ENCODE results near the gene SMIM36.
"Not testable (repeated sequence)": the region's sequence is repeated elsewhere in the genome, so short reads cannot be mapped to it uniquely, and the experiment has no call there.

Gene SMIM36

DNA sequence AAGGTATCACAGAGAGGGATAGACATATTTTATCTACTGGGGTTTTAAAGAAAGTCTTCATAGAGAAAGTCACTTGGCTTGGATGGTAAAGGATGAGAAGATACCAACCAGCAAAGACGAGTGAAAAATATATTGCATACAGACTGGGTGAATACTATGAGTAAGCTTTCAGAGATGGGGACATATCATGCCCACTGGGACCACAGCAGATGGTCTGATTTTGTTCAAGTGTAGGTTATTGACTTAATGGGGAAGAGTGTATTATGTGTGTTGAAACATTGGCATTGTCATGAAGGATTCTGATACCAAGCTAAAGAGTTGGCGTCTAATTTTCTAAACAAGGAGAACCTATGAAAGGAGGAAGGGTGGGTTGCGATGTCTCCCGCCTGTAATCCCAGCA lies 75.8 kb downstream of the SMIM36 start:
- no peak for DNase-seq (ENCODE audit: low read depth, low spot score)

DNA sequence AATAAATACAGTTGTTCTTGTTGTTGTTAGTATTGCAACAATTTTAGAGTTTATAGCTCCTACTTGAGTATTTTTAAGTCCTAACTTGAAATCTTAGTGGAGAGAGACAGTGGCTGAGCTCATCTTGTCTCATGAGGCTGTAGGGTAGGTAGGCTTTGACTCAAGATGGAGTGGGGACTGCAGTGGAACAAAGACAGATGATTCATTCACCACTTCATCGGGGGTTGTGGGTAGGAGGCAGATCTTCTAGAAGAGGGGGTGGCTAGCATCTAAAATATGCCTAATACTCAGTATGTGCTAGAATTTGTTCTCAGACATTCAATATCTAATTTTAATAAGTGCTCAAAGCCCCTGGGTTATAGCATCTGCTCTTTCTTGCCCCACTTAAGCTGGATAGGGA lies 76.5 kb downstream of the SMIM36 start:
- DNase-seq (ENCODE audit: low read depth, low spot score) = no peak

DNA sequence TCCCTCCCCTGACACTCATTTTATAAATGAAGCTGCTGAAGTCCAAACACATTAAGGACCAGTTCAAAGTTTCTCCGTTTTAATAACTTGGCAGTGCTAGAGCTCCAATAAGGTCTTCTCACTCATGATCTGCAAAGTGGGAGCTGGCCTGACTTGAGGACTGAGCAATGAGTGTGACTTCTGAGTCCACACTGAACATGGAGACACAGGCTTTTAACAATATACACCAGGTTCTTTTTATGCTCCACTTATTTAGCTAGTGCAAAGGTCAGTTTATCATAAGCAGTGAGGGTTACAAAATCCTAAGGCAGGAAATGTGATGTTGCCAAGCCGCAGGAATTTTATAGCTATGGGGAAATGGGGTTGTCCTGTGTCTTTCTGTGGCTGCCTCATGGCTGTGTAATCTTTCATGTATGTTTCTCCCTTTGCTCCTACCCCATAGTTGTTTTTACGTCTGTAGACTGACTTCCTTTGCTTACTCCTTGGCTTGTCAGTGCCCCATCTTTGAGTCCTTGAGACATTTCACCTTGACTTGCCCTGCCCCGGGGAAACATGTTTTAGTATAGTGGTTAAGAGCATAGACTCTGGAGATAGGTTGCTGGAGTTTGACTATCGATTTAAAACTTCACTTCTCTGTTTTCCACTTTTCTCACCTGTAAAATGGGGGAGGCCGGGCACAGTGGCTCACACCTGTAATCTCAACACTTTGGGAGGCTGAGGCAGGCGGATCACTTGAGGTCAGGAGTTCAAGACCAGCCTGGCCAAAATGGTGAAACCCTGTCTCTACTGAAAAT lies 77.4 kb downstream of the SMIM36 start:
- DNase-seq (ENCODE audit: low read depth, low spot score) = no peak

DNA sequence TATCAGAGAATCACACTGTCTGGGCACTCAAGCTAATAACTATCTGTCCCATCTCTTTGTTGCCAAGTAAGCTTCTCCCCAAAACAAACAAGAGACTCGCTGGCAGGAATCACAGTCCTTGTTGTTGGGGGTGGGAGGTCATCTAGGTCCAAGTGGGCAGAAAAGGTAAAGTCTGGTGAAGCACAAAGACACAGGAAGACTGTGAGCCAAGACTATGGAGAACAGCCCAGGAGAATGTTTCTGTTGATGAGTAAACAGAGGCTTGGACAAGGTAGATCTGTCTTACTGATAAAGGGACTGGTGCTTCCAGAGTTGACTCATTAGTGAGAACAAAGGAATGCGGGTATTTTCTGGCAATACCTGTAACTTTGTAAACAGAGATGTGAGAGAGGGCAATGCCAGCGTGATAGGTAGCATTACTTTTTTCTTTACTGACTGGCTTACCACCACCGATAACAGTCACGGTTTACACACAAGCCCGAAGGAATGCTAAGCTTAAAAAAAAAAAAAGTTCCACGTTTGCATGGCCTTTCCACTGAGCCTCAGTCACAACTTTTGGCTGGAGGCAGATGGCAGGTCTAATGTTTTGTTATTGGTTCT lies 78.1 kb downstream of the SMIM36 start:
- no peak for DNase-seq (ENCODE audit: low read depth, low spot score)

DNA sequence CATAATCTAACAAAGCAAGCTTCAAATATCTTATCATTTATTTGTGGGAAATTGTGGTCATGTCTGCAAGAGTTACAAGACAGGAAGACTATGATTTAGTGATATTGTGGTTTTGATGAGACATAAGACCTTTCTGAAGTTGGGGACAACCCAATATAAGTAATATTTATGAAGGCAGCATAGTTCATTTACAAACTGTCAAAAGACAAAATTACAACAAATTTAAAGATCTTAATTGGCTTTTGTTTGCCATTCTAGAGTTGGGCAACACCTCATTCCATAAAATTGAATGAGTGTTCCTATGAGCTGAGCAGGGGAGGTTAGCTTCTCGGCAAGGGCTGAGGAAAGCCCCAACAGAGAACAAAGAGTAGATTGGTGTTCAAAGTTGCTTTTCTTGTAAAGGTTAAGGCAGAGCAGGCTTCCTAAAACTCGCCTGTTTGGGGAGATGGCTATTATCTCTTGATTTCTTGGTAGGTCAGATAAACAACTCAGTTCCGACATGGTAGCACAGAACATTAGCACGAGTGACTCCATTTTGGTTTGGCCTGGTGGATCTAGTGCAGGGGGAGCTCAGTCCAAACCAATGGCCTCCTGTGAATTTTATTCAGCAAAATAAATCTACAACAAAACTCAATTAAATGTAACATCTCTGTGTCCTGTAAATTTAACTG lies 78.8 kb downstream of the SMIM36 start:
- no peak for DNase-seq (ENCODE audit: low read depth, low spot score)

DNA sequence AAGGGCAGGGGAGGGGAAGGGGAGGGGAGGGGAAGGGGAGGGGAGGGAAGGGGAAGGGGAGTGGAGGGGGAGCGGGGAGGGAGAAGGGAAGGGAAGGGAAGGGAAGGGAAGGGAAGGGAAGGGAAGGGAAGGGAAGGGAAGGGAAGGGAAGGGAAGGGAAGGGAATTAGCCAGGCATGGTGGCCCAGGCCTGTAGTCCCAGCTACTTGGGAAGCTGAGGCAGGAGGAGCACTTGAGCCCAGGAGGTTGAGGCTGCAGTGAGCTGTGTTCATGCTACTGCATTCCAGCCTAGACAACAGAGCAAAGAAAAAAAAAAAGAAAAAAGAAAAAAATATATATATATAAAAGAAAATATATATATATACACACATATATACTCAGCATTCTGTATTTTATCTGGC lies 79.3 kb downstream of the SMIM36 start:
- DNase-seq (ENCODE audit: low read depth, low spot score) = not testable (repeated sequence)

DNA sequence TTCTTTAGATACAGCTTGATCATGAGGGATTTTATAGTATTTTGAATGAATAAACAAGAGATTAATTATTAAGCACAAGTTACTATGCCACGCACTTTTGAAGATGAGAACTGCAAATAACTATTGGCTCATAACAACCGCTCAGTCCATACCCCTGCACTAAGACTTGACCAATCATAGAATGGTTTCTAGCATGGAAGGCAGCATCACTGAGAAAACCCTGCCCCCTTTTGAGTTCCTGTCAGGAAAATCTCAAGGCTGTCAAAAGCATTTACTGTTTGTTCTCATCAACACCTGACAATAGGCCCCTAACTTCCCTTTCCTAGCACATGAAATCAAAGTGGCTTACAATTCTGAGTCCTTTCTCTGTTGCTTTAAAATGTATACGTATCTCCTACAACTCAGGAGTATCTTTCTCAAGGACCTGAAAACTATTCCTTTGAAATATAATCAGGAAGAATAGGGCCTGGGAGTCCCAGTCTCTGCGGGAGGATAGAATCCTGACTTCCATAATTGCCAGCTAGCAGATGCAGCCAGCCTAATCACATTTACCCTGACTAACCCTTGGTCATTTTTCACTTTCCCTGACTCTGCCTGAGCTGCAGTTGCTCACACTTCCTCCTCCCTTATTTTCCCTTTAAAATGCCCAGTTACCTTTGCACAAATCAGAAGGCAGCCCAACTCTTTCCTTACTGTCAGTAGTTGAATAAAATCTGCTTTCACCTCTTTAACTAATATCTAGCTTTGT lies 80.5 kb downstream of the SMIM36 start:
- DNase-seq (ENCODE audit: low read depth, low spot score) = no peak

DNA sequence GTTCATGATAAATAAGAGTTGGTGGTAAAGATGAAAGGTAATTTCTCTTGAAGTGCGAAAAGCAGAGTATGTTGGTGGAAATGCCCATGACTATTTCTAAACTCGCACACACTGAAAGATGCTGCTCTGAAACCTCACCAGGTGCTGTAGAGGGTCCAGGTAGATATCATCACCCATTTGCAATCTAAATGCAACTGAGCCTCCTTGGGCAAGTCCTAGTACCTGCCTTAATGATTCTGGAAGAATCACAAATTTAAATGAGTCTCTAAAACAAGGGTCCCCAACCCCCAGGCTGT lies 83.7 kb downstream of the SMIM36 start:
- DNase-seq (ENCODE audit: low read depth, low spot score) = no peak

DNA sequence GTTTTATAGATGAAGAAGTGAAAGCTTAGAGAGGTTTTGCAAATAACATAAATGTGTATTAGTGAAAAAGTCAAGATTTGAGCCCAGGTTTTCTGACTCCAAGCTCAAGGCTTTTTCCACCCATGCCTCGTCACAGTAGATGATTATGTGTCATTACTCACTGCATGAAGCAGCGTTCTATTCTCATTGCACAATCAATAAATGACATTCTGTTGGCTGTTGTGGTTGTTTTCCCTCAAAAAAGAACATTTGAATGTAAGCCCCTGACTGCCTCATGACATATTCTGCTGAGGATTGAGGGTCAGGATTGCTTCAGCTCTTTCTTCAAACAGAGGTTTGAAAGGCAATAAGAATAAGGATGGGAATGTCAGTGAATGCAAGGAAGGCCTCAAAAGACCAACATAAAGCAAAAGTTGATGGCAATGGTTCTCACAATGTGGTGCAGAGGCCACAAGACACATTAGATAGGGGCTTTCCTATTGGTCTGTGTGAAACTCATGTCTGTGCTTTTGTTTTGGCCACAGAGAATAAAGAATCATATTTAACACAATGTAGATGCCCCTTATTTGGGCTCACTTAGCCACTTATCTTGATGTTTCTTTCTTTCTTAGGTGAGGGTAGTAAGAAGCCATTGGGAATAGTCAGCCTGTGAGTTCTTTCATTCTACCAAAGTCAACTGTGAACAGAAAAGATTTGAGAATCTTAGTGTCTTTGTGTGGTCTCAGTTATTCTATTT lies 84.2 kb downstream of the SMIM36 start:
- no peak for DNase-seq (ENCODE audit: low read depth, low spot score)

DNA sequence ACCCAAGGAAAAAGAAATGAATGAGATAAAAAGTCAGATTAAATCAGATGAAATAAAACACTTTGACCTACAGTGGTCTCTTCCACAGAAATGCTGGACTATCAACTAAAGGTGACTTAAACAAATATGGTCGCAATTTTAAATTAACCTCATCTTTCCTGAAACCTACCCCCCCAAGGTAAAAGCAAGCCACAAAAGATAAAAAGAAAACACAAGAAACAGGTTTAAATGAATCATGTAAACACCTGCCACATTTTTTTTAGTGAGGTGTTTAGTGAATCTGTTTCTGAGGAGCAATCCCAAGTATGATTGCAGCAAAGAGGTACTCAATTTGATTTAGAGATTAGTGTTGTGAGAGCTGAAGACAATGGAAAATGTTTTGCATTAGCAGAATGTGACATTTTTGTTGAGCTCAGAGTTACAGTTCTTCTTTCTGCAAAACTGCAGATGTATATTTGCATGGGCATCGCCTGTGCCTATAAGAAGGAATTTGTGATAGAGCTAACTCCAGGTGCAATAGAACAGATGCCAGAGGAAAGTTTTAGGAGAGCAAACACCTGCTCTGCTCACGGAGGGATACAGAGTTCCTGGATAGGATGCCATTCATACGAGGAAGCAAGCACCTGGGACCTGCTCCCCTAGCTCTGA lies 86.2 kb downstream of the SMIM36 start:
- DNase-seq (ENCODE audit: low read depth, low spot score) = no peak

DNA sequence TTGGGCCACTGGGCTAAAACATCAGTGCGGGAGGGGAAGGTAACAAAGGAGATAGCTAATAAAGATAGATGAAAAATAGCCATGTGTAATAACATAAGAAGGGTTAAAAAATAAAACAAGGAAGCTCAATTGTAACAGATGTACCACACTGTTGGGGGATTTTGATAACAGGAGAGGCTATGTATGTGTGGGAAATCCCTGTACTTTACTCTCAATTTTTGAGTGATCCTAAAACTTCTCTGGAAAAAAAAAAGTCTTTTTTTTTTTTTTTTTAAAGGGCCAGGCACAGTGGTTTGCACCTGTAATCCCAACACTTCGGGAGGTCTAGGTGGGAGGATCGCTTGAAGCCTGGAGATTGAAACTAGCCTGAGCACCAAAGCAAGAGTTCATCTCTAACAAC lies 87.7 kb downstream of the SMIM36 start:
- DNase-seq (ENCODE audit: low read depth, low spot score) = no peak

DNA sequence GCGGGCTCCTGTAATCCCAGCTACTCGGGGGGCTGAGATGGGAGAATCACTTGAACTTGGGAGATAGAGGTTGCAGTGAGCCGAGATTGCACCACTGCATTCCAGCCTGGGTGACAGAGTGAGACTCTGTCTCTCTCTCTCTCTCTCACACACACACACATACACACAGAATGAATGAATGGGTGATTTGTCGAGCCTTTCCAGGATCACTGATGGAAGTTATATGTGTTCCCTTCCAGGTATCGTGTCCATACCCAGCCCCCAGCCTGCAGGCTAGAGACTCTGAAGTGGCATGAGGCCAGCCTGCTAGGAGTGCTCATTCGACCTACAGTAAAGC lies 88.5 kb downstream of the SMIM36 start:
- DNase-seq (ENCODE audit: low read depth, low spot score) = not testable (repeated sequence)

DNA sequence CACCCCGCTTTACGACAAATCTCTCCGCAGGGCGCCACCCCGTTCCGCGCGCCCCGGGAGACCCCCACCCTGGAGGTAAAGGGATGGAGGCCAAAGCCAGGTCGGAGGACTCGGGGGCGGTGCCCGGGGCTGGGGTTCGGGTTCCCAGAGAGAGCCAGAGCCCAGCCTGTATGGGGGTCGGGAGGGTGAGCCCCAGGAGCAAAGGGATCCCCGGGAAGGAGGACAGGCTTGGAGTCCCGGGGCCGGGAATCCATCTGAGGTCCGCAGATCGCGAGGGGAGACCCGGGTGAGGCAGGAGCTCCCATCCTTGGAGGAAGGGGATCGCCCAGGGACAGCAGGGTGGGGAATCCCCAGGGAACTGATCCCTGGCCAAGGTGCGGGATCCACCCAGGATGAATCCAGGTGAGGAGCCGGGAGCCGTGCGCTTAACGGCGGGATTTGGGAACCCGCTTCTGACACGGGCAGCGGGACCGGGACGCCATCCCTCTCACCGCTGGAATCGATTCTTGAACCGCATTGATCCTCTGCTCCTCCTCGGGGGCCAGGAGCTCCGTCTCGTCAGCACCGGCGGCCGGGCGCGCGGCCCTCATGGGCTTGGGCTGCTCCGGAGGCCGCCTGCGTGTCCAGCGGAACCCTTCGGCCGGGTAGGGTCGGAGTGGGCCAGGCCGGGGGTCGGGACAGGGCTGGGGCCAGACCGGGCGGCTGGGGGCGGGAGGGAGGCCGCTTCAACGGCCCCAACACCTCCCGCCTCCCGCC lies 89.9 kb downstream of the SMIM36 start, which contains the start of gene MMD:
Gene MMD (minus strand): TSS at position 657 of the 756 bp plus-strand sequence. CDS start 140 bp downstream, at position 517.
- no peak for DNase-seq (ENCODE audit: low read depth, low spot score)

DNA sequence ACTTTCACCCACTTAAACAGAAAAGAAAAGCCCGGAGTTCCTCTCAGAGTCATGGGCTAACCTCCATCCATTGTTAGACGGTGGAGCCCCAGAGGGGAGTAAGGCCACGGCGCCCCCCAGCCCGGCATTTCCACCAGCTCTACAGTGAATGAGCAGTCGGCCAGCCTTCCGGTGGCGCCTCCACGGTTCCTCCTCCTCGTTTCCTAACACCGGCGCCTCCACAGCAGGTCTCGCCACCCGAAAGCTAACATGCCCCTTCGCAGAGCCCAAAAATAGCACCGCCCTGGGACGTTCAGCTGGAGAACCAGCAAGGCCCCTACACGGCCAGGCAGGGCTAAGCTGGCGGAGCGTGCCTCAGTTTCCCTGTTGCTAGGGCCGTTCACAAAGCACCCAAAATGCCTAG lies 90.5 kb downstream of the SMIM36 start:
- DNase-seq (ENCODE audit: low read depth, low spot score) = no peak

DNA sequence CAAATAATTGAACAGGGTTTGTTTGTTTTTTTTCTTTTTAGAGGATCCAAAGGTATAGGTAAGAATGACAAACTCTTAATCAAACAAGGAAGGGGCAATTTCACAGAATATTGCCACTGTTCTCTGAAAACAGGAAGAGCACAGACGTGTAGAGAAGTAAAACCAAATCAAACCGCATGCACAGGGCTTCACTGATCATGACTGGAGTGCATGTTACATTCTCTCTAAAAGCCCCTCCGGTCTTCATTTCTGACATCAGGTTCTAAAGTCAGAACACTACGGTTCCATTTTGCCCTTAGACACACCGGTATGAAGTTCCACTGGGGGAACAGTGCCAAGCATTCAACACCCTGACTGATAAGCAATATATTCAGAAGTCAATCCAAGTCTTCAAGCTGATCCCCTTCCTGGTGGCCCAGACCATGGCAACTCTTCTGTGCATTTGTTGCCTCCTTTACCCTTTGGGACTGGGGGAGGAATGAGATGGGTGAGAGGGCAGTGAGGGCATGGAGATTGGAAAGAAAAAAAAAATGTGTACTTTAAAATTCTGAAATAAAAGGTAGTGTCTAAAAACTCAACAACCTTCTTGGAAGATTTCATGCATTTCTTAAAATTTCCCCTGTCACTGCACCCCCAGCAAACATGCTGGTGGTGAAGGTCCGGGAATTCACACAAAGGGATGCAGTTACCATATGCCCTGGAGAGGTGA lies 91.0 kb downstream of the SMIM36 start:
- DNase-seq (ENCODE audit: low read depth, low spot score) = no peak

DNA sequence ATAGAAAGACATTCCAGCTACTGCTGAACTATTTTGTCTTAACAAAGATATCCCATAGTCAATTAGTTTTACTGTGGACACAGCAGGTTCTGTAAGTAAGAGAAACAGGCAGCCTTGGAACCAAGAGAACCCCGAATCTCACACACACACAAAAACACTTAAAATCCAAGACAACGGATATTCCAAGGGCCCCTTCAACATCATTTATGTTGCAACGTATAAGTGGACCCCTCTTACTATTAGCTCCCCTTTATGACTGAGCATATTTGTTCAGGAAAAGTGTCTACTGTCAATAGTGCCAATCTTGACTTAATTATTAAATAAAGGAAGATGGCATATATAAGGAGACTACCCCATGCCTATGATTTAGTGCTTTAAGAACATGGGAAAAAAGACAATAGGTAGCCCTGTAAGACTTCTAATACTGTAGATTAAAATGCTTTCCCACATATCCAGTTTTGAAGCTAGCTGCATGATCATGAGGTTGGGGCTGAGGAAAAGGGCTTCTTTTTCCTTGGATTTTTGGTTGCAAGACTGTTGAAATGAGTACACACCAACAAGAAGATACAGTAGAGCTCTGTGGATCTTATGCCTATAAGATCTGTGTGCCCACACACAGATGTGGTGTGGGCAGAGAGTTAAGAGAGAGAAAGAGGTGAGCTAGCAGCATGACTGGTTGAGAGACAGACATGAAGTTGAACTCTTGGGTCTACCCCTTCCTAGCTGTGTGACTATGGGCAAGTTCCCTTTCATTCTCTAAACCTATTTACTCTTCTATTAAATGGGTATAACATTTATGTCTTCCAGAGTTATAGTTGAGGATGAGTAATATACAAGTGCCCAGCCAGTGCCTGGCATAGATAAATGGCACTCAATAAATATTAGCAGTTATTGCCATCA lies 92.6 kb downstream of the SMIM36 start:
- no peak for DNase-seq (ENCODE audit: low read depth, low spot score)

DNA sequence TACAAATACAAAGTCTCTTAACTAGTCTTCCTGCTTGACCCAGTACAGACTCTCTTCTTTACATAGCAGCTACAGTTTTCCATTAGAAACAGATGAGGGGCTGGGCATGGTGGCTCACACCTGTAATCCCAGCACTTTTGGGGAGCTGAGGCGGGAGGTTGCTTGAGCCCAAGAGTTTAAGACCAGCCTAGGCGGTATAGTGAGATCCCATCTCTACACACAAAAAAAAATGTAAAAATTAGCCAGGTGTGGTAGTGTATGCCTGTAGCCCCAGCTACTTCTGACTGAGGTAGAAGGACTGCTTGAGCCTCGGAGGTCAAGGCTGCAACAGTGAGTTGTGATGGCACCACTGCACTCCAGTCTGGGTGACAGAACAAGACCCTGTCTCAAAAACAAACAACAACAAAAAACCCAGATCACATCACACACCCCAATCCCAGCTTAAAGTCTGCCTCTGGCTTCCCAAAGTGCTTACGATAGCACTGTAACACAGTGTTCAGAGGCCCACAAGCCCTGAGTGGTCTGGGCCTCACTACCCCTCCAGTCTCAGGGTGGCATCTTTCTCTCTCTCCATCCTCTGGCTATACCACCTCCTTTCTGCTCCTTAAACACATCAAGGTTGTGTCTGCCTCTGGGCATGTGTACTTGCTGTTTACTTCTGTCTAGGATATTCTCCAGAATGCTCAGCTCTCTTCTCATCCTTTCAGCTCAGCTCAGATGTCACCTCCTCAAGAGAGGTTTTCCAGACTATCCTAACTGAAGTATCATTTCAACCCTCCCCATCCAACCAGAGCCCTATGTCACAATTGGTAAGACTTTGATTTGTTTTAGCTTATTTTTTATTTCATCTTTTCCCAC lies 93.6 kb downstream of the SMIM36 start:
- no peak for DNase-seq (ENCODE audit: low read depth, low spot score)

Measured in brain pericyte (primary cell).